ENCODE results near the gene PDZRN4.

DNA sequence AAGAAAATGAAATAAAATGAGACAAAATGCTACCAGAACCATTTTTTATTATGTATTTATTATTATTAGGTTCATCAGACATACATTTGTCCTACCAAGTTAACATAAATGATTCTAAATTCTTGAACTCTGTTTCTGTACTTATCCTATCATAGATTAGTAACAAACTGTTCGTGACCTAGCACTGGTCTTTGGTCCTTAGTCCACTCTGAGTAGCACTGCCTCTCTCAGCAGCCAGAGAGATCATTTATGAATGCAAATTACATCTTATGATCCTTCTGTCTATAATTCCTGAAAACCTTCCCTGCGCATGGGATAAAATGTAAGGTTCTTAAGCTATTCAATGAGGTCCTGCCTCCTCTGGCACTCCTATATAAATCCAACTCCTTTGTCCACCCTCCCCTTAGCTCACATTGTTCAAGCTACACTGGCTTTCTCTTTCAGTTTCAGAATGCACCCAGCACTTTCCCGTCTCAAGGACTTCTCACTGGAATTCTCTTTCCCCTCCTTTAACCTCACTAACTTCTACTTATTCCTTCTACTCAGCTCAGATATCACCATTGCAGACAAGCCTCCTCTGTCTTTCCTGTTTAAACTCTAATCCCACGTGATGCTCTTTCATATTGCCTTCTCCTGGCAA lies 17.1 kb downstream of the PDZRN4 start:
- no peak for TF ChIP-seq EP300 (IDR thresholded peaks at IDR 0.05)
- TF ChIP-seq, protein P1, sequence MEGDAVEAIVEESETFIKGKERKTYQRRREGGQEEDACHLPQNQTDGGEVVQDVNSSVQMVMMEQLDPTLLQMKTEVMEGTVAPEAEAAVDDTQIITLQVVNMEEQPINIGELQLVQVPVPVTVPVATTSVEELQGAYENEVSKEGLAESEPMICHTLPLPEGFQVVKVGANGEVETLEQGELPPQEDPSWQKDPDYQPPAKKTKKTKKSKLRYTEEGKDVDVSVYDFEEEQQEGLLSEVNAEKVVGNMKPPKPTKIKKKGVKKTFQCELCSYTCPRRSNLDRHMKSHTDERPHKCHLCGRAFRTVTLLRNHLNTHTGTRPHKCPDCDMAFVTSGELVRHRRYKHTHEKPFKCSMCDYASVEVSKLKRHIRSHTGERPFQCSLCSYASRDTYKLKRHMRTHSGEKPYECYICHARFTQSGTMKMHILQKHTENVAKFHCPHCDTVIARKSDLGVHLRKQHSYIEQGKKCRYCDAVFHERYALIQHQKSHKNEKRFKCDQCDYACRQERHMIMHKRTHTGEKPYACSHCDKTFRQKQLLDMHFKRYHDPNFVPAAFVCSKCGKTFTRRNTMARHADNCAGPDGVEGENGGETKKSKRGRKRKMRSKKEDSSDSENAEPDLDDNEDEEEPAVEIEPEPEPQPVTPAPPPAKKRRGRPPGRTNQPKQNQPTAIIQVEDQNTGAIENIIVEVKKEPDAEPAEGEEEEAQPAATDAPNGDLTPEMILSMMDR (IDR thresholded peaks at IDR 0.05), result no peak

Measured in ovary (tissue), 3 donors.